Cortex of kidney (tissue), 1 donor: ENCODE results near the gene GRAMD2B.
"Not testable (repeated sequence)": the region's sequence is repeated elsewhere in the genome, so short reads cannot be mapped to it uniquely, and the experiment has no call there.

ENCODE experiments used
- DNase-seq: peaks from one replicate; lab custom pipeline; 2025; lab: John Stamatoyannopoulos, UW

GRAMD2B gene

GRCh38 chr5:126422994-126423788 is at the start of gene GRAMD2B:
Gene GRAMD2B, plus strand, starts transcription at chr5:126423409. Its CDS starts 198 bp downstream, at chr5:126423607.
- DNase-seq = no peak

GRCh38 chr5:126374109-126374416 is 49.1 kb upstream of the GRAMD2B start:
- no peak for DNase-seq

GRCh38 chr5:126376443-126376842 is 46.8 kb upstream of the GRAMD2B start:
- no peak for DNase-seq

- DNase-seq = no peak
These were observed 45.8 kb upstream of the GRAMD2B start for GRCh38 chr5:126377424-126377823.

GRCh38 chr5:126380316-126380715 is 42.9 kb upstream of the GRAMD2B start:
- DNase-seq = not testable (repeated sequence)

- DNase-seq = no peak
These were observed 40.0 kb upstream of the GRAMD2B start for GRCh38 chr5:126383246-126383645.

- no peak for DNase-seq
These were observed 39.4 kb upstream of the GRAMD2B start for GRCh38 chr5:126383776-126384175.

- DNase-seq = no peak
These were observed 38.2 kb upstream of the GRAMD2B start for GRCh38 chr5:126384985-126385384.

- DNase-seq = no peak
These were observed 37.4 kb upstream of the GRAMD2B start for GRCh38 chr5:126385524-126386502.

- DNase-seq = no peak
These were observed 34.0 kb upstream of the GRAMD2B start for GRCh38 chr5:126389179-126389578.

- no peak for DNase-seq
These were observed 33.2 kb upstream of the GRAMD2B start for GRCh38 chr5:126390051-126390450.

GRCh38 chr5:126391386-126391785 is 31.8 kb upstream of the GRAMD2B start:
- DNase-seq = no peak

- DNase-seq = no peak
These were observed 28.9 kb upstream of the GRAMD2B start for GRCh38 chr5:126394211-126394788.

- DNase-seq = no peak
These were observed 28.0 kb upstream of the GRAMD2B start for GRCh38 chr5:126395198-126395597.

GRCh38 chr5:126395605-126396004 is 27.6 kb upstream of the GRAMD2B start:
- no peak for DNase-seq

- not testable (repeated sequence) for DNase-seq
These were observed 26.5 kb upstream of the GRAMD2B start for GRCh38 chr5:126396721-126397120.

GRCh38 chr5:126398791-126399190 is 24.4 kb upstream of the GRAMD2B start:
- DNase-seq = no peak

GRCh38 chr5:126400621-126401251 is 22.5 kb upstream of the GRAMD2B start:
- no peak for DNase-seq

- DNase-seq = no peak
These were observed 20.3 kb upstream of the GRAMD2B start for GRCh38 chr5:126402621-126403555.

GRCh38 chr5:126403876-126404275 is 19.3 kb upstream of the GRAMD2B start:
- no peak for DNase-seq

GRCh38 chr5:126410623-126411022 is 12.6 kb upstream of the GRAMD2B start:
- no peak for DNase-seq
